ENCODE measurements around the gene TRIM65.

Gene TRIM65

GRCh38 chr17:75922963-75923874, 26.5 kb upstream of the TRIM65 start:
- DNase-seq (ENCODE audit: low spot score in 2 of 2) = no peak
- Histone ChIP-seq H3K4me3 (no peak overlapping the region), H3K9me3 (no peaks in the 10 kb centered on the region), H3K27me3 (ENCODE audit: low read depth) (no peaks in the 10 kb centered on the region), H3K4me1 (no peaks in the 10 kb centered on the region), H3K36me3 (replicated peaks) (peaks cover 26% of the 10 kb centered on the region)
- in situ Hi-C loops (cut with MboI; ENCODE audit: low sequenced_read_pairs) = loop anchor here (25.0 kb wide), 1 partner anchor 364 kb away; no protein-coding TSS in a partner anchor

DNA sequence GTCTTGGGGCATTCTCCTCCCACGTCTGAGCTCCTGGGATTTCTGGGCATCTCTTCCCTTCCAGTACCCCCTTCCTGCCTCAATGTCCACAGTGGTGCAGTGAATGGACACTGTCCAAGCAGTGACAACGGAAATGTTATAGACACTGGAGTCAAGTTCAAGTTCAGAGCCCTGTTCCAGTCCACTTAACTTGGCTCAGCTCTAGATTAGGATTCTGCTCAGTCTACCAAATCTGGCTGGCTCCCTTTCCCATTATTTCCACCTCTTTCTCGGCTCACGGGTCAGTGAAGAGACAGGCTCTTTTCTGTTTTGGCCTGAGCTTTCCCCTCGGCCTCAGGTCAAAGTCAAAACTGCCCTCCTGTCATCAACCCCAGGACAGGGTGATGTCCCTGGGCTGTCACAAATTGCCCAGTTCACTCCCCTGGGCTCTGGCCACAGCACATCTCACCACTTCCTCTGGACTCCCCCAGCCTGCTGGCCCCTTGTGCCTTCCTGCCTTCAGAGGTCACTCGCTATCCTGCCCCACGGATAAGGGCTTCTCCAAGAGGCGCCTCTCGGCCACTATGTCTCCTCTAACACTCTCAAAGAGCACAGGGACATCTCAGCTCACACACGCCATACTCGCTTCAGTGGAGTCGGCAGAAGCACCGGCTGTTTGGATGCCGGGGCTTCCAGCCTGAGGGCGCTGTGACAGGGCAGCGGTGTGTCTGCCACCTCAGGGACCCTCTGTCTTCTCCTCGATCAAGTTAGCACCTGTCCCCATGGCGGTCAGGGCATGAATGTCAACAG, 25.6 kb upstream of the TRIM65 start:
- no peak for DNase-seq (ENCODE audit: low spot score in 2 of 2)
- Histone ChIP-seq H3K36me3 (replicated peaks) (peaks cover 23% of the 10 kb centered on the region), H3K9me3 (no peaks in the 10 kb centered on the region), H3K4me3 (no peak overlapping the region), H3K4me1 (no peaks in the 10 kb centered on the region), H3K27me3 (ENCODE audit: low read depth) (no peaks in the 10 kb centered on the region)
- in situ Hi-C loops (cut with MboI; ENCODE audit: low sequenced_read_pairs) = loop anchor here (25.0 kb wide), 1 partner anchor 365 kb away; no protein-coding TSS in a partner anchor

DNA sequence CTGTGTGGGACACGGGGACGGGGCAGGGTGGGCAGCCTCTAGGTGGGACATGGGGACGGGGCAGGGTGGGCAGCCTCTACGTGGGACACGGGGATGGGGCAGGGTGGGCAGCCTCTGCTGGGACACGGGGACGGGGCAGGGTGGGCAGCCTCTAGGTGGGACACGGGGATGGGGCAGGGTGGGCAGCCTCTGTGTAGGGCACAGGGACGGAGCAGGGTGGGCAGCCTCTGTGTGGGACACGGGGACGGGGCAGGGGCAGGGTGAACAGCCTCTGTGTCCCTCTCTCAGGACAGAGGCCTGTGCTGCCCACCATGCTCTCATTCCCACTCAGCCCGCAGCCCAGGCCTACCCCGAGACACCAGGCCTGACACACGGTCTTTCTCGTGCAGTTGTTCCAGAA, 24.8 kb upstream of the TRIM65 start:
- Histone ChIP-seq H3K36me3 (replicated peaks) (peaks cover 16% of the 10 kb centered on the region), H3K9me3 (no peaks in the 10 kb centered on the region), H3K27me3 (ENCODE audit: low read depth) (no peaks in the 10 kb centered on the region), H3K4me3 (no peak overlapping the region), H3K4me1 (no peaks in the 10 kb centered on the region)
- no peak for DNase-seq (ENCODE audit: low spot score in 2 of 2)
- in situ Hi-C loops (cut with MboI; ENCODE audit: low sequenced_read_pairs) = loop anchor here (25.0 kb wide), 1 partner anchor 366 kb away; no protein-coding TSS in a partner anchor

DNA sequence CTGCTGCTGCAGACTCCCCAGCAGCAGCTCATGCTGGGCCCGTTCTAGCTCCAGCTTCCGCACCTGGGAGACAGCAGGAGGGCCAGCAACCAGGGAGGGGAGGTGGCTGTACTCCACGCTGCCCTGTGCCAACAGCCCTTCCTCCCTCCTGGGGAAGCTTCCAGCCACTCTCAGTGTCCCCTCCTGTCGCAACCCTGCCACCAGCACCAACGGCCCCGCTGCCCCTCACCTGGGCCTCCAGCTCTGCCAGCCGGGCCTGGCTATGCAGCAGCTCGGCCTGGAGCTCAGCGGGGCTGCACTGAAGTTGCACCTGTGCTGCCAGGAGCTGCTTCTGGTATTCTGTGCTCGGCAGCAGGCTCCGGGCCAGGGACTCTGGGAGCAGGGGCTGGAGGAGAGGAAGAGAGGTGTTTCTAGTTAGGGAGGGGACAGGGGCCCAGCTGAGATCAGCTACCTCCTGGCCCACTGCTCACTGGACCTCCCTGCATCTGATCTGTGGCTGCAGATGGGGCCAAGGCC, 23.4 kb upstream of the TRIM65 start:
- H3K4me3 ChIP-seq = no peak overlapping the region
- H3K36me3 ChIP-seq (replicated peaks) = peaks cover 14% of the 10 kb centered on the region; the same call in 1 of the 2 replicates
- H3K27me3 ChIP-seq (ENCODE audit: low read depth) = no peaks in the 10 kb centered on the region
- no peaks in the 10 kb centered on the region for H3K4me1 ChIP-seq
- no peaks in the 10 kb centered on the region for H3K9me3 ChIP-seq
- DNase-seq (ENCODE audit: low spot score in 2 of 2) = no peak
- in situ Hi-C loops (cut with MboI; ENCODE audit: low sequenced_read_pairs) = loop anchor here (25.0 kb wide), 1 partner anchor 367 kb away; no protein-coding TSS in a partner anchor

GRCh38 chr17:75919611-75920010, 22.9 kb upstream of the TRIM65 start:
- H3K4me3 ChIP-seq = no peak overlapping the region
- in situ Hi-C loops (cut with MboI; ENCODE audit: low sequenced_read_pairs) = loop anchor here (25.0 kb wide), 1 partner anchor 368 kb away; no protein-coding TSS in a partner anchor
- H3K36me3 ChIP-seq (replicated peaks) = peaks cover 16% of the 10 kb centered on the region; the same call in 1 of the 2 replicates
- DNase-seq (ENCODE audit: low spot score in 2 of 2) = no peak
- H3K4me1 ChIP-seq = no peaks in the 10 kb centered on the region
- H3K9me3 ChIP-seq = no peaks in the 10 kb centered on the region
- no peaks in the 10 kb centered on the region for H3K27me3 ChIP-seq (ENCODE audit: low read depth)

DNA sequence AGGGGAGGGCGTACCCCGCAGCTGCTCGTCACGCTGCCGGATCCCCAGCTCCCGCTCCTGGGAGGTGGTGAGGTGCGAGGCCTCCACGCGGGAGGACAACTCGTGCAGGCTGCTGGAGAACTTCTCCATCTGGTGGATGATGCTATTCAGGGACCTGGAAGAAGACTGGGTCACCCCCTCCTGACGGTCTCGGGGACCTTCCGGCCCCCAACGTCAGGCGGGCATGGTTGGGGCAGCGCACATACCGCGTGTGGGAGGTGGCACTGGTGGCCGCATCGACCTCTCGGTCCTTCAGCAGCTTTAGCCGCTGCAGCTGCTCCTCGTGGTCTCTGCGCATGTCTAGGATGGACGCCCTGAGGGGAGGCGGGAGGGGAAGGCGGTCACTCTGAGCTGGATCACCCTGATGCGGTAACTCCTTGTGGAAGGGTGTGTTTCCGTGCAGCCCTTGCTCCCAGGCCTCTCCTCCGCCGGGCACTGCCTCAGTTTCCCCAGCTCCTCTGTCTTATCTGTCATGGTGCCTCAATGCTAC, 21.2 kb upstream of the TRIM65 start:
- in situ Hi-C loops (cut with MboI; ENCODE audit: low sequenced_read_pairs) = loop anchor here (25.0 kb wide), 1 partner anchor 369 kb away; no protein-coding TSS in a partner anchor
- no peak overlapping the region for H3K4me3 ChIP-seq
- H3K36me3 ChIP-seq (replicated peaks) = peaks cover 17% of the 10 kb centered on the region
- no peak for DNase-seq (ENCODE audit: low spot score in 2 of 2)
- H3K4me1 ChIP-seq = no peaks in the 10 kb centered on the region
- no peaks in the 10 kb centered on the region for H3K9me3 ChIP-seq
- no peaks in the 10 kb centered on the region for H3K27me3 ChIP-seq (ENCODE audit: low read depth)

DNA sequence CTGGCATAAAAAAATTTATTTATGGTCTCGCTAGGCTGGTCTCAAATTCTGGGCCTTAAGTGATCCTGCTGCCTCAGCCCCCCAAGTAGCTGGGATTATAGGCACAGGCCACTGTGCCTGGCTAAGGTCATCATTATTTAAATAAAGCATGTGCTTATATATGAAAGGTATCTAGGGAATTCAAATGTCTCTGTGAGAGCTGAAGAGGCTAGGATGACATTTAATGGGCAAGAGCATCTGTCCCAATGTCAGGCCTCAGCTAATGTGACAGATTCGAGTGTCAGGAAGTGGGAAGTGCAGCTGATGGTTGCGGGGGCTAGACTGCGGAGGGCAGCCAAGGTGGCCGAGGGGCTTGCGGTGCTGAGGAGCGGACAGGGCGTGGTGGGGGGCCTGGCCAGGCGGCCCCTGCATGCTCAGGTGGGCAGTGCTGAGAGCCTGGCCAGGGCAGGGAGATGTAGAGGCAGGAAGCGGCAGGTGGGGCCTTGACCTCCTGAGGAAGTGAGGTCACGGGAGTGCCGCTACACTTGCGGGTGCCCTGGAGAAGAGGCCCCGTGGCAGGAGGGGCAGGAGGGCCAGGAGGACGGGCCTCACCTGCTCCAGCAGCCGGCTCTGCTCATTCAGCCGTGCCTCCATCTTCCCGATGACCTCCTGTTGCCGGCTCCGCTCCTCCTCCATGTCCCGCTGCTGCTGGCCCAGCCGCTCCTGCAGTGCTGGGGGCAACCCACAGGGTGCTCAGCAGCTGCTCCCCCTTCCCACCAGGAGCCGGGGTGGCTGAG, 20.6 kb upstream of the TRIM65 start:
- no peaks in the 10 kb centered on the region for H3K4me1 ChIP-seq
- no peaks in the 10 kb centered on the region for H3K27me3 ChIP-seq (ENCODE audit: low read depth)
- H3K9me3 ChIP-seq = no peaks in the 10 kb centered on the region
- no peak overlapping the region for H3K4me3 ChIP-seq
- H3K36me3 ChIP-seq (replicated peaks) = peaks cover 16% of the 10 kb centered on the region
- in situ Hi-C loops (cut with MboI; ENCODE audit: low sequenced_read_pairs) = loop anchor here (25.0 kb wide), 1 partner anchor 370 kb away; no protein-coding TSS in a partner anchor
- no peak for DNase-seq (ENCODE audit: low spot score in 2 of 2)

GRCh38 chr17:75915268-75915667, 18.5 kb upstream of the TRIM65 start:
- in situ Hi-C loops (cut with MboI; ENCODE audit: low sequenced_read_pairs) = loop anchor here (25.0 kb wide), 1 partner anchor 372 kb away; no protein-coding TSS in a partner anchor
- H3K9me3 ChIP-seq = no peaks in the 10 kb centered on the region
- no peak for DNase-seq (ENCODE audit: low spot score in 2 of 2)
- no peak overlapping the region for H3K4me3 ChIP-seq
- no peaks in the 10 kb centered on the region for H3K4me1 ChIP-seq
- no peaks in the 10 kb centered on the region for H3K27me3 ChIP-seq (ENCODE audit: low read depth)
- H3K36me3 ChIP-seq (replicated peaks) = peaks cover 13% of the 10 kb centered on the region

GRCh38 chr17:75914643-75915267, 18.0 kb upstream of the TRIM65 start:
- DNase-seq (ENCODE audit: low spot score in 2 of 2) = no peak
- in situ Hi-C loops (cut with MboI; ENCODE audit: low sequenced_read_pairs) = loop anchor here (25.0 kb wide), 1 partner anchor 373 kb away; no protein-coding TSS in a partner anchor
- H3K36me3 ChIP-seq (replicated peaks) = peaks cover 11% of the 10 kb centered on the region
- H3K4me1 ChIP-seq = no peaks in the 10 kb centered on the region
- no peak overlapping the region for H3K4me3 ChIP-seq
- no peaks in the 10 kb centered on the region for H3K9me3 ChIP-seq
- no peaks in the 10 kb centered on the region for H3K27me3 ChIP-seq (ENCODE audit: low read depth)

DNA sequence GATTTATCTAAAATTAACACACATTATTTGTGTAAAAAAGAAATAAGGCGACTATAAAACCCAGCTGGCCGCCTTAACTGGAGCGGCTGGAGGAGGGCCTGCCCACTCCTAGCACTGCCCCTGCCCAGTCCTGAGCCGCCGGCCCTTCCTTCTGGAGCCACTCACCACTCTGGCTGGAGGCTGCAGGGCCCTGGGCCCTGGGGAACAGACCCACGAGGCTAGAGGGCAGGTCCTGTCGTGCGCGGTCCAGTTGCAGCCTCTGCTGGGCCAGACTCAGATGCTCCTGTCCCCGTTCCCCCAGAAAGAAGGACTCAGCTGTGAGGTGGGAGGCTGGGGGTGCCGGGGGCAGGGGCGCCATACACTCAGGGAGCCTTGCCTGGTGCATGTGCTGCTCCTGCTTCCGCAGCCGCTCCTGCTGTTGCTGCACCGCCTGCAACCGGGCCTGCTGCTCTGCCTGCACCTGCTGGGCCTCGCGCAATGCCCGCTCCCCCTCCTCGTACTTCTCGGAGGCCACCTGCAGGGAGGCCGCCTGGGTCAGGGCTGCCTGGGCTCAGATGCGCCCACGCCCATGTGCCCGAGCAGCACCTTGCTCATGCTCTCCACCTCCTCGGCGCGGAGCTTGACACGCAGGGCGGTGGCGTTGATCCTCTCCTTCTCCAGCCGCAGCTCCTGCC, 16.9 kb upstream of the TRIM65 start:
- in situ Hi-C loops (cut with MboI; ENCODE audit: low sequenced_read_pairs) = loop anchor here (25.0 kb wide), 1 partner anchor 374 kb away; no protein-coding TSS in a partner anchor
- H3K4me1 ChIP-seq = no peaks in the 10 kb centered on the region

DNA sequence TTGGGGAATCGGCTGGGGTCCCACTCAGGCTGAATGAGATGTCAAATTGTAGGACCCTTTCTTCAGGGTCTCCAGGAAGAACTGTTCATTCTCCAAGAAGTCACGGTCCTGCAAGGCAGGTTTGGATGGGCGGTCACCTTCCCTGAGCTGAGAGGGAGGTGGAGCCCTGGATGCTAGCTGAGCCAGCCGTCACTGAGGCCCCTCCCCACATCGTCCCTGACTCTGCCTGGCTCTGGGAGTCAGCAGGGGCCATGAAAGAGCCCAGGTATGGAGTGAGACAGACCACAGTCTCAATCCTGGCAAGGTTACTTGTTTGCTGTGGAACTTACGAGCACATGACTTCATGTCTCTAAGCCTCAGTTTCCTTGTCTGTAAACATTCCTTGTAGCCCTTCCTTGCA, 13.9 kb upstream of the TRIM65 start:
- Histone ChIP-seq H3K36me3 (replicated peaks) (peaks cover 8% of the 10 kb centered on the region), H3K27me3 (ENCODE audit: low read depth) (no peaks in the 10 kb centered on the region), H3K4me1 (no peaks in the 10 kb centered on the region), H3K4me3 (no peak overlapping the region), H3K9me3 (no peaks in the 10 kb centered on the region)
- DNase-seq (ENCODE audit: low spot score in 2 of 2) = no peak
- in situ Hi-C loops (cut with MboI; ENCODE audit: low sequenced_read_pairs) = loop anchor here (25.0 kb wide), 1 partner anchor 377 kb away; no protein-coding TSS in a partner anchor

More for the DNA sequence above, 16.9 kb upstream of the TRIM65 start:
- Histone ChIP-seq H3K9me3 (no peaks in the 10 kb centered on the region), H3K27me3 (ENCODE audit: low read depth) (no peaks in the 10 kb centered on the region), H3K4me3 (no peak overlapping the region), H3K36me3 (replicated peaks) (peaks cover 8% of the 10 kb centered on the region)
- no peak for DNase-seq (ENCODE audit: low spot score in 2 of 2)

- no peak for DNase-seq (ENCODE audit: low spot score in 2 of 2)
- in situ Hi-C loops (cut with MboI; ENCODE audit: low sequenced_read_pairs) = loop anchor here (5.0 to 25.0 kb wide), 2 partner anchors 97 to 377 kb away; no protein-coding TSS in a partner anchor
- H3K27me3 ChIP-seq (ENCODE audit: low read depth) = no peaks in the 10 kb centered on the region
- no peaks in the 10 kb centered on the region; the same call in 1 of the 2 replicates for H3K4me1 ChIP-seq
- no peak overlapping the region for H3K4me3 ChIP-seq
- H3K9me3 ChIP-seq = no peaks in the 10 kb centered on the region
- H3K36me3 ChIP-seq (replicated peaks) = peaks cover 7% of the 10 kb centered on the region
Observed at GRCh38 chr17:75909812-75910274, 13.1 kb upstream of the TRIM65 start.

Measured in HAP-1 (cell line).